ENCODE data around the gene OR51B4.

- TF ChIP-seq POLR2A (IDR thresholded peaks at IDR 0.05) (no peak), CTCF (IDR thresholded peaks at IDR 0.05) (no peak)
Observed at GRCh38 chr11:5257296-5257695, 44.5 kb downstream of the OR51B4 start.
